GM19455 (cell line): ENCODE measurements around the gene SLC16A12.
"Not testable (repeated sequence)": the region's sequence is repeated elsewhere in the genome, so short reads cannot be mapped to it uniquely, and the experiment has no call there.

Experiments
- ATAC-seq: cut with Tn5 transposase; IDR thresholded peaks from one replicate; pipeline ENCODE4 v1.9.1; 2021; ENCODE audit not compliant: unreplicated experiment

The SLC16A12 gene

GRCh38 chr10:89393898-89394297 is 141.5 kb downstream of the SLC16A12 start:
- no peak for ATAC-seq

- ATAC-seq: peak; percentile 39
Measured at GRCh38 chr10:89392974-89393373, 142.4 kb downstream of the SLC16A12 start.

DNA sequence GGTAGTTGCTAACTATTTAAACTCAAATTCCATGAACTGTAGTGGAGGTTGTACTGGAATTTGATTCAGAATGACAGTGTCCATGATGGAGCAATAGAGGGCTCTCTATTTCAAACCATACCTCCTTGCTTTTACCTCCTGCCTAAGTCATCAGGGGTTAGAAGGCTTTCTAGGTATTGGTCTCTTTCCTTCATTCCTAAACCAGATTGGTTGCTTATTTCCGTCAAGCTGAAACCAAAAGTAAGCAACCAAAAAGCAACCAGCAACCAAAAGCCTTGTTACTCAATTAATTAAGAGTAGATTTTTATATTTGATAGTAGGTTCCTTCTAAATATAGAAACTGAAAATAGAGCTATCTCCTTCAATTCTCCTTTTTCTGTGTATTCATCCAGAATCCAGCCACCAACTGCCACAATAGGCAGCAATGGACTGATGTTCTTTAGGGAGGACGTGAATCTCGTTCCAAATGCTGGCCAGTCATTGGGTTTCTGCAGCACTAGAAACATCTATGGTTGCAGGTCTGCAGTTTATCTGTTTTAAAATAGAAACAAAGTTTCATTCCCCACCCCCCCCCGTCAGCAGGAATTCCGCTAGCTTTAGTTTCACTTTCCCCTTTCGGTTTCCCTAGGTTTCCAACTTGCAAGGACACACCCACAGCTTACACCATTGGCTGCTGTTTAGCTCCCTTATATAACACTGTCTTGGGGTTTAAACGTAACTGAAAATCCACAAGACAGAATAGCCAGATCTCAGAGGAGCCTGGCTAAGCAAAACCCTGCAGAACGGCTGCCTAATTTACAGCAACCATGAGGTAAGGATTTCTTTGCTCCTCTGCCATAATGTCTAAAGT is 143.3 kb downstream of the SLC16A12 start, which contains the start of gene IFIT1:
Gene IFIT1 (plus strand): TSS at position 717 of the 850 bp plus-strand sequence. CDS start 90 bp downstream, at position 807.
- ATAC-seq: peak; percentile 82

DNA sequence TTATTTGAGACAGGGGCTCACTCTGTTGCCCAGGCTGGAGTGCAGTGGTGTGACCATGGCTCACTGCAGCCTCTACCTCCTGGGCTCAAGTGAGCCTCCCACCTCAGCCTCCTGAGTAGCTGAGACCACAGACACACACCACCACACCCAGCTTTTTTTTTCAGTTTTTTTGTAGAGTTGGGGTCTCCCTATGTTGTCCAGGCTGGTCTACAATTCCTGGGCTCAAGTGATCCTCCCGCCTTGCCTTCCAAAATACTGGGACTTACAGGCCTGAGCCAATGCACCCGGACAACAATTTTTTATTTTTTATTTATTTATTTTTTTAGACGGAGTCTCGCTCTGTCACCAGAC is 144.2 kb downstream of the SLC16A12 start:
- ATAC-seq: not testable (repeated sequence)

DNA sequence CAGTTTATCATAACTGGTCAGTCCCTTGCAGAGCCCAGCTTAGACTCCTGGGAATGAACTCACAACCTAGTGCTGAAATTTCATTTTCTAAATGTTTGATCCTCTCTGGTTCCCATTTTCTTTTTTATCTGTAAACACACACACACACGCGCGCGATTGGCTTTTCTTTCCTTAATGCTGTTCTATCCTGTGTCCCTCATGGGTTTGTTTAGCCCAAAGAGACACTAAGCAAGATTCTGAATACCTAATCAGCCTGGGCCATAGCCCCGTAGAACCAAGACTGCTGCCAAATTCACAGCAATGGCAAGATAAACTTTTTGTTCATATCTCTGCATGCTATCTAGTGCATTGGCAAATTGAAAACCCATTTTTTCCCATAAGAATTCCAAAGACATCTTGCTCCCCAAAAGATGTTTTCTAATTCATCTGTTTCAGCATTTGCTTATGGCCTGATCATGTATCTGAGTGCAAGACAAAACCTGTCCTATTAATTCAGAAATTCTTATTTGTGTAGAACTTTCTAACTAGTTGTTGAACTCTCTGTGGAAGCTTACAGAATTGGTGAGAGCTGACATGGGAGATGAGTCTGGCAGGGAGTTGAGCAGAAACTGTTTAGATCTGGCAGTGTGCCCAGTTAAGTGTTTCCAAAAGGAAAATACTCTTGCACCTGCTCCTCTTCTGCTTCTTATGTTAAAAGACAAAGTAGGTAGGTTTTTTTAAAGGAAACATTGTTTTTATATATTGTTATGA is 144.7 kb downstream of the SLC16A12 start:
- ATAC-seq: no peak

DNA sequence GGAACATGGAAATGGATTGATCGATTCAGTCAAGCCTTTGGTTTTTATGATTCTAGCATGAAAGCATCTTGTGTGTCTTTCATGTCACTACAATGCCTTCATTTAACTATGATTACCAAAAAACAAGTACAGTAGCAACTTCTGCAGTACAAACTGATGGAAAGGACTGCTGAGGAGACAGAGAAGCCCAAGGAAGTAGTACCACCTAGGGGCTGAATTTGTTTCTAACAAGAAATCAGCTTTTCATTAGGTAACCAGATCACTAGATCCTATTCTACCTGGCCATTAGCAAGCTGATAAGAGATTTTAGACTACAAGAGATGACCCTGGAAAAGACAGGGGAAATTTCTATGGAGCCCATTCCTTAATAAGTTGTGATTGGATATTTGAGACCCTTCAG is 146.1 kb downstream of the SLC16A12 start:
- ATAC-seq: no peak

GRCh38 chr10:89388806-89389205 is 146.6 kb downstream of the SLC16A12 start:
- no peak for ATAC-seq

DNA sequence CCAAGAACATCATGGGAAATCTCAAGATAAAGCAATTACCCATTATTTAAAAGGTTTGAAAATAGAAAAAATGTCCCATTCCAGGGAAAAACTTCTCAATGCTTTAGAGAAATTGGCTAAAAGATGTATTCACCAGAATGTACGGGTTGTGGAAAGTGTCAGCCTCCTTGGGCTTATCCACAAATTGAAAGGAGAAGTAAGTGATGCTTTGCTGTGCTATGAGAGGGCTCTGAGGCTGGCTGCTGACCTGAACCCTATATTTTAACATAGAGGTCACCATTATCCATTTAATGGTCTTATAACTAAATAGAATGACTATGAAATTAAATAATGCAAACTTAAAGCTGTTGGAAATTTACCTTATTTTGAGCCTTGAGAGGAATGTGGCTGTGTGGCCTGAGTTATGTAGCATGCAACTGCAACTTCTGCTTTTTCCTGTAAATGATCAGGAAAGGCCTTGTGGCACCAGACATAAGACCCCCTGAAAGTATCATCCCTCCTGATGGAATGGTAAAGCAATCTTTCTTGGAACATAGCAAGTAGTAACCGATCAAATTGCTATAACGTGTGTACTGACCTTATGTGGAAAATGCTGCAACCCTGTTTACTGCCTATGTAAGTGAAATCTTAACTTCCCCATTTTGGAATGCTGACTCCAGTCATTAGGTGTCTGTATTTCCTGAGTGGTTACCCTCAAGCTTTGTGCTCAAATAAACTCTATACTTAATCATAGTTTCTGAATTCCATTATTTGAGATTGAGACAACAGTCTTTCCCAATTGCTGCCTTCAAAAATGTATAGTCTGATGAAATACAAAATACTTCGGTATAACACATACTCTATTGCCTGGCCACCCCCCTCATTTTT is 150.7 kb downstream of the SLC16A12 start:
- ATAC-seq: no peak

- ATAC-seq: no peak
Measured at GRCh38 chr10:89382757-89383156, 152.6 kb downstream of the SLC16A12 start.
